Body of pancreas (tissue), 4 donors: ENCODE data around the gene C16orf95.

Source experiments
- POLR2A ChIP-seq, 3 donors: fragments of 450-650 bp; IDR thresholded peaks; one replicate each; pipeline ENCODE4 v1.6.1; 2016; ENCODE audit warnings: antibody characterized with exemption in 3 of 3, mild to moderate bottlenecking in 2 of 3
- TF ChIP-seq, protein P1 (sequence below), 7 experiments: fragments of 450-650 bp in 4 of 7; fragments of 200-600 bp in 3 of 7; sonication (generic) in 3 of 7; IDR thresholded peaks; one replicate each; pipeline ENCODE4 v1.5.1; 2016 to 2019; ENCODE audit warnings: antibody characterized with exemption in 7 of 7

DNA sequence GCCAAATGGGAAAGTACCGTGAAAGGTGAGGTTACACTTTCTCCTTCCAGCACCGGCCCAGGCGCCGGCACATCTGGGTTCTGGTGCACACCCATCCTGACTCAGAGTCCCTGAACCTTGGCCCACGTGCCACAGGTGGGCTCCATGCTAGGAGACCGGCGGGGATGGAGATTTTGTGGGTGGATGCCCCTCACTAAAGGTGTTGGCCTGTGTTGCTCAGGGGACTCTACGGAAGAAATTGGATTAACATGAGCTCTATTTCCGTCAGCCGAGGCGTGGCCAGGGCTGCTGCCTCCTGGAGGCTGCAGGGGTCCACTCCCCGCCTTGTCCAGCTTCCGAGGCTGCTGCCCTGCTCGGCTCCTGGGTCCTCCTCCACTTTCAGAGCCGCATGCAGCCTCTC lies 35.6 kb upstream of the C16orf95 start:
- TF ChIP-seq, protein P1, sequence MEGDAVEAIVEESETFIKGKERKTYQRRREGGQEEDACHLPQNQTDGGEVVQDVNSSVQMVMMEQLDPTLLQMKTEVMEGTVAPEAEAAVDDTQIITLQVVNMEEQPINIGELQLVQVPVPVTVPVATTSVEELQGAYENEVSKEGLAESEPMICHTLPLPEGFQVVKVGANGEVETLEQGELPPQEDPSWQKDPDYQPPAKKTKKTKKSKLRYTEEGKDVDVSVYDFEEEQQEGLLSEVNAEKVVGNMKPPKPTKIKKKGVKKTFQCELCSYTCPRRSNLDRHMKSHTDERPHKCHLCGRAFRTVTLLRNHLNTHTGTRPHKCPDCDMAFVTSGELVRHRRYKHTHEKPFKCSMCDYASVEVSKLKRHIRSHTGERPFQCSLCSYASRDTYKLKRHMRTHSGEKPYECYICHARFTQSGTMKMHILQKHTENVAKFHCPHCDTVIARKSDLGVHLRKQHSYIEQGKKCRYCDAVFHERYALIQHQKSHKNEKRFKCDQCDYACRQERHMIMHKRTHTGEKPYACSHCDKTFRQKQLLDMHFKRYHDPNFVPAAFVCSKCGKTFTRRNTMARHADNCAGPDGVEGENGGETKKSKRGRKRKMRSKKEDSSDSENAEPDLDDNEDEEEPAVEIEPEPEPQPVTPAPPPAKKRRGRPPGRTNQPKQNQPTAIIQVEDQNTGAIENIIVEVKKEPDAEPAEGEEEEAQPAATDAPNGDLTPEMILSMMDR (IDR thresholded peaks at IDR 0.05): no peak
- no peak for TF ChIP-seq POLR2A (IDR thresholded peaks at IDR 0.05)
